Karpas-422 (cell line): ENCODE data around the gene SUCO. TPM values are rescaled to one million over a fixed set of nuclear protein-coding genes. Genes with fewer than 3 reads are reported as not detected.

Experiments used
- DNase-seq: peaks from one replicate; pipeline ENCODE4 v3.0.0-alpha.2; 2015
- H2AFZ ChIP-seq: fragments of 200-600 bp; sonication (generic); 2 replicates; pipeline ENCODE4 v1.6.1; 2014; ENCODE audit warnings: antibody characterized with exemption, low read length, mixed read lengths
- H3K27ac ChIP-seq: fragments of 200-600 bp; sonication (generic); 2 replicates; pipeline ENCODE4 v1.5.1; 2014; ENCODE audit warnings: mild to moderate bottlenecking, low read length, moderate library complexity
- H3K27me3 ChIP-seq: fragments of 200-600 bp; sonication (generic); 2 replicates; pipeline ENCODE4 v1.6.1; 2014; ENCODE audit warnings: low read length, mixed read lengths
- H3K36me3 ChIP-seq: fragments of 200-600 bp; sonication (generic); 2 replicates; pipeline ENCODE4 v1.6.1; 2014; ENCODE audit warnings: low read length, mixed read lengths; ENCODE audit not compliant: insufficient read depth
- H3K4me1 ChIP-seq: fragments of 200-600 bp; sonication (generic); 2 replicates; pipeline ENCODE4 v1.6.1; 2014; ENCODE audit warnings: mild to moderate bottlenecking, low read length, mixed read lengths
- H3K4me2 ChIP-seq: fragments of 200-600 bp; sonication (generic); 2 replicates; pipeline ENCODE4 v1.6.1; 2014; ENCODE audit warnings: low read length, low read depth, mild to moderate bottlenecking; ENCODE audit not compliant: poor library complexity, severe bottlenecking
- H3K4me3 ChIP-seq: fragments of 200-600 bp; sonication (generic); 2 replicates; pipeline ENCODE4 v1.5.1; 2014; ENCODE audit warnings: mild to moderate bottlenecking, antibody characterized with exemption, low read length, mixed read lengths
- H3K79me2 ChIP-seq: fragments of 200-600 bp; sonication (generic); 2 replicates; pipeline ENCODE4 v1.6.1; 2014; ENCODE audit warnings: mild to moderate bottlenecking, low read length, mixed read lengths
- H3K9ac ChIP-seq: fragments of 200-600 bp; sonication (generic); 2 replicates; pipeline ENCODE4 v1.6.0; 2014; ENCODE audit warnings: low read length
- H3K9me2 ChIP-seq: fragments of 200-600 bp; sonication (generic), shearing (Covaris generic); replicated peaks from 2 replicates; pipeline ENCODE4 v1.6.0; 2014; ENCODE audit warnings: mild to moderate bottlenecking, low read length, moderate library complexity; ENCODE audit not compliant: insufficient read depth
- H3K9me3 ChIP-seq: fragments of 300-700, 200-600 bp; sonication (generic); 2 replicates; pipeline ENCODE4 v1.6.1; 2014; ENCODE audit warnings: low read length, mixed read lengths
- H4K20me1 ChIP-seq: fragments of 200-600 bp; sonication (generic); 2 replicates; pipeline ENCODE4 v1.6.1; 2014; ENCODE audit warnings: mild to moderate bottlenecking, antibody characterized with exemption, low read length, low read depth; ENCODE audit not compliant: insufficient read depth
- total RNA-seq: library from RNA; depleted of rRNA; stranded (reverse); fragments of >200 nt; shearing (Covaris generic); gene quantifications from 2 replicates; pipeline ENCODE4 v1.2.3, GENCODE V29; 2014; ENCODE audit warnings: low replicate concordance

Gene SUCO
- total RNA-seq, 1 experiment from 2014 or later, result 52.3 TPM

GRCh38 chr1:172637522-172637921 is 104.6 kb downstream of the SUCO start:
- Histone ChIP-seq H3K9me2 (no peaks in the 10 kb centered on the region), H2AFZ (no peak overlapping the region), H3K27ac (no peak overlapping the region), H3K4me3 (no peak overlapping the region), H3K79me2 (no peaks in the 10 kb centered on the region), H3K9ac (no peak overlapping the region), H4K20me1 (no peaks in the 10 kb centered on the region), H3K4me2 (no peak overlapping the region), H3K4me1 (peaks cover 6% of the 10 kb centered on the region; the same call in 1 of the 2 replicates), H3K36me3 (no peaks in the 10 kb centered on the region), H3K9me3 (no peaks in the 10 kb centered on the region), H3K27me3 (no peaks in the 10 kb centered on the region)
- DNase-seq, result no peak

GRCh38 chr1:172638249-172638648 is 105.3 kb downstream of the SUCO start:
- Histone ChIP-seq H3K27ac (no peak overlapping the region), H3K9me3 (no peaks in the 10 kb centered on the region), H3K4me1 (peaks cover 8% of the 10 kb centered on the region; the same call in 1 of the 2 replicates), H3K27me3 (no peaks in the 10 kb centered on the region), H3K79me2 (no peaks in the 10 kb centered on the region), H3K4me2 (no peak overlapping the region), H3K9me2 (no peaks in the 10 kb centered on the region), H3K36me3 (no peaks in the 10 kb centered on the region), H3K9ac (no peak overlapping the region), H2AFZ (no peak overlapping the region), H3K4me3 (no peak overlapping the region), H4K20me1 (no peaks in the 10 kb centered on the region)
- DNase-seq, result no peak

DNA sequence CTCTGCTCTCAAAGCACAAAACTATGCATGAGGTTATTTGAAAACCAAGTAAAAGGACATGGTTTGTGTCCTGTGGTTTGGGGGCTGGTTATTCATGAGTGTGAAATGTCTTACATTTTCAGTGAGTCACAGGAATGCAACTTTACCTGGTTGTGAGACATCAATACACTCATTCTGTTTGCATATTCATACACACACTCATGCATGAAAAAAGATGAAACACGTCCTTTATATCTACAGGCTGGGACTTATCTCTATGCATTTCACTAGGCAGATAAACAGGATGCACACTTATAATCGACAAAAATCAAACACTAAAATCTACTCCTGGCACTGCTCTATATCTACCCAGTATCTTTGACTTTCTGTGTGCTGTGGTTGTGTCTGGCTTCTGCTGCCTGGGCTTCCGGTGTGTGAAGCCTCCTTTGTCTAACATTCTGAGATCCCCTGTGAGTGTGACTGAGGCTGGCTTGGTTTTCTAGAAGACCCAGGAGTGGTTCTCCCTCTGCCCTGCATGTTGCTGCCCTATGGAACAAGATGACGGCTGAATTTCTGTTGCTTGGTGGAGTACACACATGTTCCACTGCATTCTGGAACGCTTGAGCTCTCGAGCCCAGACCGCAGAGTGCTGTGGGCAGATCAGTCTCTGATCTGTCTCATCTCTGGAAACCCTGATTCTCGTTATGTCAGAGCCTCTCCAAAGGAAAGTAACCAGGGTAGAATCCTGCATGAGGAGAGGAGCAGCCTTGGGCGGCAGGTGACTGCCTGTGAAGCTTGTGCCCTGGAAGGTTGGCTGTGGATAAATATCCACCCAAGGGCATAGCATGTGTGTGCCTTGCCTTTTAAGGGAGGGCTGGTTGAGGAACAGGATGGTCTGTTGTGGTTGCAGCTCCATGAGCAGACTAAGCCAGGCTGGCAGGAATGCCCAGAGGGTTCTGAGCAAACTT is 106.2 kb downstream of the SUCO start:
- H3K9ac ChIP-seq, result peak overlapping the region; percentile 20; the same call in 1 of the 2 replicates
- no peak for DNase-seq
- H3K27ac ChIP-seq, result no peak overlapping the region
- H3K9me2 ChIP-seq, result no peaks in the 10 kb centered on the region
- no peaks in the 10 kb centered on the region for H4K20me1 ChIP-seq
- H3K4me3 ChIP-seq, result no peak overlapping the region
- no peaks in the 10 kb centered on the region for H3K36me3 ChIP-seq
- peak overlapping the region; percentile 53; the same call in 1 of the 2 replicates for H2AFZ ChIP-seq
- no peaks in the 10 kb centered on the region for H3K27me3 ChIP-seq
- H3K9me3 ChIP-seq, result no peaks in the 10 kb centered on the region
- H3K4me2 ChIP-seq, result peak overlapping the region; percentile 12
- peaks cover 15% of the 10 kb centered on the region for H3K4me1 ChIP-seq
- no peaks in the 10 kb centered on the region for H3K79me2 ChIP-seq

DNA sequence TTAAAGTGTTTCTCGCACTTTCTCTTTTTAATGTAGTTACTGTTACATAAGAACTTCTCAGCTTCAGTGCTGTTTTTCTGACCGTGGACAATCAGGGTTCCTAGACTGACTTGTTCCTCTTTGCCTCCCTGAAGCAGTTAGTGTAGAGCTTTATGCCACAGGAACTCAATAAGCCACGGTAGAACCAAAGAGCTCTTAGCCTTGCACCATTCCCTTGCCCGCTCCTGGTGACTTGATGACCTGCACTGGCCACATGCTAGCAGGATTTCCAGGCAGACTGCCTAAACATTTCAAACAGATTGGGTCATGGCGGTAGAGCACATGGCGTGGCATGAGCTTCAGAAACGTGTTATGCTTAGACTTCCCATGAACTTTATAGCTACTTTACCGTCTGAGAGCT is 107.2 kb downstream of the SUCO start:
- DNase-seq, result no peak
- Histone ChIP-seq H3K9me2 (no peaks in the 10 kb centered on the region), H3K27ac (no peak overlapping the region), H4K20me1 (no peaks in the 10 kb centered on the region), H3K9ac (no peak overlapping the region), H3K4me1 (peaks cover 15% of the 10 kb centered on the region), H3K9me3 (no peaks in the 10 kb centered on the region), H3K79me2 (no peaks in the 10 kb centered on the region), H3K4me3 (no peak overlapping the region), H3K4me2 (no peak overlapping the region), H3K27me3 (no peaks in the 10 kb centered on the region), H2AFZ (no peak overlapping the region), H3K36me3 (no peaks in the 10 kb centered on the region)

GRCh38 chr1:172641492-172641891 is 108.5 kb downstream of the SUCO start:
- no peaks in the 10 kb centered on the region for H3K9me3 ChIP-seq
- no peaks in the 10 kb centered on the region for H3K36me3 ChIP-seq
- no peak overlapping the region for H3K4me2 ChIP-seq
- no peaks in the 10 kb centered on the region for H4K20me1 ChIP-seq
- H3K9ac ChIP-seq, result no peak overlapping the region
- no peaks in the 10 kb centered on the region for H3K27me3 ChIP-seq
- H2AFZ ChIP-seq, result no peak overlapping the region
- no peaks in the 10 kb centered on the region for H3K79me2 ChIP-seq
- H3K27ac ChIP-seq, result no peak overlapping the region
- H3K4me3 ChIP-seq, result no peak overlapping the region
- peaks cover 15% of the 10 kb centered on the region for H3K4me1 ChIP-seq
- DNase-seq, result no peak
- no peaks in the 10 kb centered on the region for H3K9me2 ChIP-seq

GRCh38 chr1:172642970-172643369 is 110.0 kb downstream of the SUCO start:
- Histone ChIP-seq H3K9me2 (no peaks in the 10 kb centered on the region), H4K20me1 (no peaks in the 10 kb centered on the region), H3K4me2 (no peak overlapping the region), H3K36me3 (no peaks in the 10 kb centered on the region), H3K4me3 (no peak overlapping the region), H3K4me1 (peaks cover 17% of the 10 kb centered on the region), H2AFZ (no peak overlapping the region; the same call in 1 of the 2 replicates), H3K79me2 (no peaks in the 10 kb centered on the region), H3K9me3 (no peaks in the 10 kb centered on the region), H3K27me3 (no peaks in the 10 kb centered on the region), H3K9ac (no peak overlapping the region), H3K27ac (no peak overlapping the region)
- DNase-seq, result no peak

- Histone ChIP-seq H3K4me1 (peaks cover 11% of the 10 kb centered on the region), H3K4me2 (no peak overlapping the region), H3K9me3 (no peaks in the 10 kb centered on the region), H3K9ac (no peak overlapping the region), H3K27ac (no peak overlapping the region), H4K20me1 (no peaks in the 10 kb centered on the region), H3K36me3 (no peaks in the 10 kb centered on the region), H3K9me2 (no peaks in the 10 kb centered on the region), H3K4me3 (no peak overlapping the region), H3K79me2 (no peaks in the 10 kb centered on the region), H2AFZ (no peak overlapping the region; the same call in 1 of the 2 replicates), H3K27me3 (no peaks in the 10 kb centered on the region)
- no peak for DNase-seq
Measured at GRCh38 chr1:172646653-172647052, 113.7 kb downstream of the SUCO start.

- Histone ChIP-seq H3K9me3 (no peaks in the 10 kb centered on the region), H3K27ac (no peak overlapping the region), H4K20me1 (no peaks in the 10 kb centered on the region), H3K9me2 (no peaks in the 10 kb centered on the region), H3K9ac (no peak overlapping the region), H2AFZ (peak overlapping the region; percentile 18; the same call in 1 of the 2 replicates), H3K27me3 (no peaks in the 10 kb centered on the region), H3K4me1 (peaks cover 11% of the 10 kb centered on the region), H3K79me2 (no peaks in the 10 kb centered on the region), H3K4me3 (no peak overlapping the region), H3K36me3 (no peaks in the 10 kb centered on the region), H3K4me2 (no peak overlapping the region)
- DNase-seq, result no peak
Measured at GRCh38 chr1:172647110-172647564, 114.2 kb downstream of the SUCO start.
